Duodenal mucosa (tissue), 2 donors: ENCODE measurements around the gene FABP7.

Source experiments
- H3K27ac ChIP-seq: one replicate; pipeline ENCODE4 v1.7.0; 2013; ENCODE audit warnings: low read depth, low read length
- H3K27me3 ChIP-seq, 2 donors: one replicate each; pipeline ENCODE4 v1.7.0; 2013; ENCODE audit warnings: low read length in 2 of 2, control low read depth in 1 of 2; ENCODE audit not compliant: insufficient read depth in 2 of 2, control insufficient read depth in 1 of 2
- H3K36me3 ChIP-seq, 2 donors: one replicate each; pipeline ENCODE4 v1.7.0; 2013; ENCODE audit warnings: low read length in 2 of 2, control low read depth in 1 of 2; ENCODE audit not compliant: insufficient read depth in 2 of 2, control insufficient read depth in 1 of 2
- H3K4me1 ChIP-seq, 2 donors: one replicate each; pipeline ENCODE4 v1.7.0; 2013; ENCODE audit warnings: low read length in 2 of 2, control low read depth in 1 of 2; ENCODE audit not compliant: insufficient read depth in 2 of 2, control insufficient read depth in 1 of 2
- H3K4me3 ChIP-seq, 2 donors: one replicate each; pipeline ENCODE4 v1.7.0; 2013; ENCODE audit warnings: low read length in 2 of 2, low read depth in 1 of 2
- H3K9ac ChIP-seq, 2 donors: one replicate each; pipeline ENCODE4 v1.7.0; 2013; ENCODE audit warnings: low read length in 2 of 2, low read depth in 1 of 2
- H3K9me3 ChIP-seq, 2 donors: one replicate each; pipeline ENCODE4 v1.7.0; 2013; ENCODE audit warnings: low read length in 2 of 2, control low read depth in 1 of 2; ENCODE audit not compliant: control insufficient read depth in 1 of 2

FABP7 gene

GRCh38 chr6:122803171-122803661 lies 23.7 kb downstream of the FABP7 start:
- Histone ChIP-seq H3K4me3 (no peak overlapping the region), H3K27ac (no peak overlapping the region), H3K4me1 (peaks cover 18 to 28% of the 10 kb centered on the region in 2 donors), H3K27me3 (no peaks in the 10 kb centered on the region), H3K36me3 (peaks cover 3% of the 10 kb centered on the region in 2 donors), H3K9me3 (no peaks in the 10 kb centered on the region), H3K9ac (no peak overlapping the region)

DNA sequence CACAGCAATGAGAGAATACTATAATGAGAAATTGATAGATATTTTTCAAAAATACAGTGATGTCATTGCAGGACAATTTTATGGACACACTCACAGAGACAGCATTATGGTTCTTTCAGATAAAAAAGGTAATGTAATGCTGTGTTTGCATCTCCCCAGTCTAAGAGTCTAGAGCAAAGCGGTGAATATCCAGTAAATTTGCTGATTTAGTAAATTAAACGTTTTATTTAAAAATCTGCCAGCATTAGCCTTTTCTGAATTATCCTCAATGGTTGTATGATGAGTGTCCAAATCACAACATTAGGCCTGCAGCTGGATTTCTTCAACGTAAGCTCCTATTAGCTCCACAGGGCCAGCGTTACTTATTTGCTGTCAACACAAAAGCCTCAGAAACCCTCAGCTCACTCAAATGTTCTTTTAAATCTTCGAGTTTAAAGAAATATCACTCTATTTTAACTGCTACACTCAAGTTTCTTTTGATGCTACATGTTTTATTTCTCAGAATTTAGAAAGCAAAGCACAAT lies 25.5 kb downstream of the FABP7 start:
- H3K9me3 ChIP-seq = no peaks in the 10 kb centered on the region
- H3K27ac ChIP-seq = no peak overlapping the region
- peaks cover 9 to 19% of the 10 kb centered on the region in 2 donors for H3K4me1 ChIP-seq
- no peak overlapping the region for H3K4me3 ChIP-seq
- H3K9ac ChIP-seq = no peak overlapping the region
- H3K27me3 ChIP-seq = no peaks in the 10 kb centered on the region
- peaks cover 3% of the 10 kb centered on the region in 2 donors for H3K36me3 ChIP-seq

- peaks cover 0 to 6% of the 10 kb centered on the region in 2 donors for H3K36me3 ChIP-seq
- no peak overlapping the region for H3K9ac ChIP-seq
- no peaks in the 10 kb centered on the region for H3K27me3 ChIP-seq
- no peak overlapping the region for H3K27ac ChIP-seq
- H3K4me3 ChIP-seq = no peak overlapping the region
- peaks cover 7 to 18% of the 10 kb centered on the region in 2 donors for H3K4me1 ChIP-seq
- H3K9me3 ChIP-seq = no peaks in the 10 kb centered on the region
Measured at GRCh38 chr6:122806291-122806690, 26.8 kb downstream of the FABP7 start.

- Histone ChIP-seq H3K9me3 (no peaks in the 10 kb centered on the region), H3K9ac (no peak overlapping the region), H3K27ac (no peak overlapping the region)
Measured at GRCh38 chr6:122808121-122808885, 28.8 kb downstream of the FABP7 start.

DNA sequence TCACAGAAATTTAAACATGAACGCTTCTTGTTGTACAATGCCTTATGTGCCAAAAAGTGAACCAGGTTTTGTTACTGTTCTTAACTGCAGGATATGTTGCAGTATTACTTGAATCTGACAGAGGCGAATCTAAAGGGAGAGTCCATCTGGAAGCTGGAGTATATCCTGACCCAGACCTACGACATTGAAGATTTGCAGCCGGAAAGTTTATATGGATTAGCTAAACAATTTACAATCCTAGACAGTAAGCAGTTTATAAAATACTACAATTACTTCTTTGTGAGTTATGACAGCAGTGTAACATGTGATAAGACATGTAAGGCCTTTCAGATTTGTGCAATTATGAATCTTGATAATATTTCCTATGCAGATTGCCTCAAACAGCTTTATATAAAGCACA lies 29.5 kb downstream of the FABP7 start:
- Histone ChIP-seq H3K4me3 (no peak overlapping the region), H3K9me3 (no peaks in the 10 kb centered on the region), H3K36me3 (peaks cover 0 to 6% of the 10 kb centered on the region in 2 donors), H3K27ac (no peak overlapping the region), H3K9ac (no peak overlapping the region), H3K27me3 (no peaks in the 10 kb centered on the region), H3K4me1 (peaks cover 7 to 13% of the 10 kb centered on the region in 2 donors)

More at GRCh38 chr6:122808121-122808885, 28.8 kb downstream of the FABP7 start:
- Histone ChIP-seq H3K36me3 (peaks cover 0 to 6% of the 10 kb centered on the region in 2 donors), H3K27me3 (no peaks in the 10 kb centered on the region), H3K4me1 (peaks cover 7 to 13% of the 10 kb centered on the region in 2 donors), H3K4me3 (no peak overlapping the region)

DNA sequence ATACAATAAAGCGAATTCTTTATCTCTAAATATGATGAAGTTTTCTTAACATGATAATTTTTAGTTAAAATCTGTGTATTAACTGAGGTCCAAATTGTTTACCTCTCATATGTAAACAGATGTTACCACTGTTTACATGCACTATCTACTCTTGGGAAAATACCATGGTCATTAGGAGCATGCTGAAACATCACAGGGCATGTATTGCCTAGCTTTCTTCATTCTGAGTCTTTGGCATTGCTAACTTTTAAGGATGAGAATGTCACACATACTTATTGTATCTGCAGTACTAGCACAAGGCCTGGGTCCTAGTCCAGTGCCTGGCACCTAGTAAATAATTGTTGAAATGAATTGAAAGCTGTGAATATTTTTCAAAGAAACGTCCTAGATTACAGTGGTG lies 30.2 kb downstream of the FABP7 start:
- no peaks in the 10 kb centered on the region for H3K9me3 ChIP-seq
- H3K27ac ChIP-seq = no peak overlapping the region
- no peak overlapping the region for H3K4me3 ChIP-seq
- peaks cover 0 to 6% of the 10 kb centered on the region in 2 donors for H3K36me3 ChIP-seq
- no peak overlapping the region for H3K9ac ChIP-seq
- H3K27me3 ChIP-seq = no peaks in the 10 kb centered on the region
- peaks cover 7 to 13% of the 10 kb centered on the region in 2 donors for H3K4me1 ChIP-seq

DNA sequence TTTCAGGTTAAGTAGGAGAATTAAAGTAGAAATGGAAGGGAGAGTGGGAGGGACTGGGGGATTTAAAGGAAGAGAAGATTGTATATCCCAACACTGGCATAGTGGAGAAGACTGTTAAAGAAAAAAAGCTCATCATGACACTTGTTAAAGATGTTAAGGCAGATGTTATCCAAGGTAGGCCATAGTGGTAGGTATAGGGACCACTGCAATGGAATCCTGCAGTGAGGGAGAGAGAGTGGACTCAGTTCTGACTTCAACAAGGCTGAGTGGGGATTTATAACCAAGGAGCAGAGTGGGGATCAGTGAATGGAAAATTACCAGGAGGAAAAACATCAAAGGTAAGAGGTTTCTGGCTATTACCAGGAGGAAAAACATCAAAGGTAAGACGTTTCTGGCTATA lies 30.7 kb downstream of the FABP7 start:
- no peaks in the 10 kb centered on the region for H3K9me3 ChIP-seq
- no peak overlapping the region for H3K27ac ChIP-seq
- peaks cover 7 to 13% of the 10 kb centered on the region in 2 donors for H3K4me1 ChIP-seq
- H3K9ac ChIP-seq = no peak overlapping the region
- H3K4me3 ChIP-seq = no peak overlapping the region
- no peaks in the 10 kb centered on the region for H3K27me3 ChIP-seq
- peaks cover 0 to 6% of the 10 kb centered on the region in 2 donors for H3K36me3 ChIP-seq

GRCh38 chr6:122817358-122817757 lies 37.8 kb downstream of the FABP7 start:
- H3K9me3 ChIP-seq = no peaks in the 10 kb centered on the region
- H3K27ac ChIP-seq = no peak overlapping the region
- no peaks in the 10 kb centered on the region for H3K27me3 ChIP-seq
- H3K36me3 ChIP-seq = no peaks in the 10 kb centered on the region
- no peak overlapping the region for H3K9ac ChIP-seq
- no peaks in the 10 kb centered on the region for H3K4me1 ChIP-seq
- no peak overlapping the region for H3K4me3 ChIP-seq

DNA sequence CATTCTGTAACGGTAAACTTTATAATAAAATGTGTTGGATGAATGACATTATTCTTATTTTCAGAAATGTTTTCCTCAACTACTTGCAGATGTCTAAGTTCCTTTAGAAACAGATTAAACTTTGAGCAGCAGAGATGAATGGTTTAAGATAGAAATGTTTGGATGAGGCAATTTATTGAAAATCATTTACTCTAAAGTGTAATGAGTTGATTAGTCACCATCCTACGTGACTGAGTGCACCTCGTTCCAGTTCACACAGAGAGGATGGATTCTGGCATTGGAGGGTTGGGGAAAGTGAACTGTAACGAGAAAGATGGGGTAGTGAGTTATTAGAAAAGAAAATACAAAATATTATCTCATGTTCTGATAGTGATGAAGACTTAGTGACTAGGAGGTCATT lies 38.2 kb downstream of the FABP7 start:
- no peak overlapping the region for H3K27ac ChIP-seq
- no peaks in the 10 kb centered on the region for H3K36me3 ChIP-seq
- H3K4me1 ChIP-seq = no peaks in the 10 kb centered on the region
- no peaks in the 10 kb centered on the region for H3K27me3 ChIP-seq
- no peak overlapping the region for H3K9ac ChIP-seq
- H3K4me3 ChIP-seq = no peak overlapping the region
- no peaks in the 10 kb centered on the region for H3K9me3 ChIP-seq

GRCh38 chr6:122818866-122819265 lies 39.4 kb downstream of the FABP7 start:
- no peak overlapping the region for H3K4me3 ChIP-seq
- H3K36me3 ChIP-seq = no peaks in the 10 kb centered on the region
- no peaks in the 10 kb centered on the region for H3K4me1 ChIP-seq
- no peak overlapping the region for H3K27ac ChIP-seq
- no peaks in the 10 kb centered on the region for H3K27me3 ChIP-seq
- H3K9me3 ChIP-seq = no peaks in the 10 kb centered on the region
- H3K9ac ChIP-seq = no peak overlapping the region
